SK-N-SH (cell line): Measurements from ENCODE around the gene TSC22D2. TPM values are rescaled to one million over a fixed set of nuclear protein-coding genes. Genes with fewer than 3 reads are reported as not detected.

ENCODE experiments used
- CTCF ChIA-PET: fragments of 300-600, 350-600 bp; formaldehyde crosslinking; extraction: SDS; loops from one replicate; lab custom pipeline; 2021; lab: Yijun Ruan, JAX
- POLR2A ChIA-PET: fragments of 350-600 bp; sonication (Branson Sonifier 250); formaldehyde crosslinking; extraction: SDS; loops from one replicate; lab custom pipeline; 2020; ENCODE audit warnings: antibody characterized with exemption, inconsistent platforms; lab: Yijun Ruan, JAX
- DNase-seq: peaks from one replicate; pipeline ENCODE4 v3.0.0; 2012
- H2AFZ ChIP-seq: fragments of 200-600 bp; sonication (generic); 2 replicates; pipeline ENCODE4 v1.8.1; 2016; ENCODE audit warnings: antibody characterized with exemption, mild to moderate bottlenecking, low read depth
- H3F3A ChIP-seq: fragments of 200-600 bp; sonication (generic); replicated peaks from 2 replicates; pipeline ENCODE3; 2016; ENCODE audit warnings: antibody characterized with exemption, mild to moderate bottlenecking; ENCODE audit not compliant: insufficient read depth
- H3K27ac ChIP-seq, 2 experiments: fragments of 200-500 bp in 1 of 2; fragments of 200-600 bp in 1 of 2; sonication (Bioruptor generic) in 1 of 2; sonication (generic), shearing (Covaris generic) in 1 of 2; 2 replicates each; pipeline versions ENCODE4 v1.5.1 to v1.6.1; 2014 to 2016; ENCODE audit warnings: low read depth in 2 of 2, inconsistent platforms in 1 of 2, low read length in 1 of 2, mild to moderate bottlenecking in 1 of 2, mixed read lengths in 1 of 2
- H3K27me3 ChIP-seq: fragments of 200-600 bp; sonication (generic), shearing (Covaris generic); 2 replicates; pipeline ENCODE4 v1.6.1; 2016; ENCODE audit warnings: mixed run types; ENCODE audit not compliant: insufficient read depth
- H3K36me3 ChIP-seq, 2 experiments: fragments of 200-500 bp in 1 of 2; fragments of 200-600 bp in 1 of 2; sonication (Bioruptor generic) in 1 of 2; sonication (generic) in 1 of 2; replicated peaks in 1 of 2; 2 replicates each; pipeline versions ENCODE3 to v1.5.1; 2014 to 2016; ENCODE audit warnings: low read length in 1 of 2, mild to moderate bottlenecking in 1 of 2; ENCODE audit not compliant: insufficient read depth in 2 of 2, control insufficient read depth in 1 of 2
- H3K4me1 ChIP-seq, 2 experiments: fragments of 200-500 bp in 1 of 2; fragments of 200-600 bp in 1 of 2; sonication (Bioruptor generic) in 1 of 2; sonication (generic), shearing (Covaris generic) in 1 of 2; 2 replicates each; pipeline versions ENCODE4 v1.5.1 to v1.6.1; 2014 to 2016; ENCODE audit warnings: low read depth in 1 of 2, low read length in 1 of 2, mixed run types in 1 of 2; ENCODE audit not compliant: insufficient read depth in 2 of 2, control insufficient read depth in 1 of 2
- H3K4me2 ChIP-seq: fragments of 200-600 bp; sonication (generic), shearing (Covaris generic); 2 replicates; pipeline ENCODE4 v1.6.1; 2017; ENCODE audit warnings: mixed run types
- H3K4me3 ChIP-seq, 2 experiments: fragments of 200-500 bp in 1 of 2; fragments of 200-600 bp in 1 of 2; sonication (Bioruptor generic) in 1 of 2; sonication (generic), shearing (Covaris generic) in 1 of 2; 2 replicates each; pipeline versions ENCODE4 v1.5.1 to v1.8.1; 2014 to 2016; ENCODE audit warnings: low read depth in 2 of 2, inconsistent platforms in 1 of 2, low read length in 1 of 2, mild to moderate bottlenecking in 1 of 2, mixed read lengths in 1 of 2, moderate library complexity in 1 of 2
- H3K79me2 ChIP-seq: fragments of 200-600 bp; sonication (generic); 2 replicates; pipeline ENCODE4 v1.8.1; 2017; ENCODE audit warnings: mild to moderate bottlenecking; ENCODE audit not compliant: insufficient read depth
- H3K9ac ChIP-seq: fragments of 200-600 bp; sonication (generic); 2 replicates; pipeline ENCODE4 v1.6.1; 2017; ENCODE audit warnings: mixed run types
- H3K9me2 ChIP-seq: fragments of 200-600 bp; sonication (generic); 2 replicates; pipeline ENCODE4 v1.6.1; 2017; ENCODE audit warnings: mixed run types
- H3K9me3 ChIP-seq: fragments of 200-600 bp; sonication (generic); 2 replicates; pipeline ENCODE4 v1.6.1; 2017; ENCODE audit warnings: mixed run types, mild to moderate bottlenecking, moderate library complexity
- H4K20me1 ChIP-seq: fragments of 200-600 bp; sonication (generic); 2 replicates; pipeline ENCODE4 v1.6.1; 2017; ENCODE audit warnings: mild to moderate bottlenecking, mixed run types; ENCODE audit not compliant: insufficient read depth
- EP300 ChIP-seq, 2 experiments: IDR thresholded peaks; 2 replicates each; pipeline versions ENCODE4 v1.4.0 to v1.6.1; 2012; ENCODE audit warnings: borderline replicate concordance in 1 of 2, low read depth in 1 of 2, low read length in 1 of 2
- FOXM1 ChIP-seq: IDR thresholded peaks from 2 replicates; pipeline ENCODE4 v1.4.0; 2012; ENCODE audit warnings: low read depth, mild to moderate bottlenecking
- GABPA ChIP-seq: IDR thresholded peaks from 2 replicates; pipeline ENCODE4 v1.4.0; 2012; ENCODE audit warnings: low read depth, mild to moderate bottlenecking
- MXI1 ChIP-seq: IDR thresholded peaks from 2 replicates; pipeline ENCODE4 v1.6.1; 2012; ENCODE audit warnings: mild to moderate bottlenecking, low read depth, low read length, improper control_type of control experiment
- NFIC ChIP-seq: IDR thresholded peaks from 2 replicates; pipeline ENCODE4 v1.4.0; 2012; ENCODE audit warnings: borderline replicate concordance
- NRF1 ChIP-seq: IDR thresholded peaks from 2 replicates; pipeline ENCODE4 v1.6.1; 2012; ENCODE audit warnings: low read depth, mild to moderate bottlenecking, low read length
- RAD21 ChIP-seq: IDR thresholded peaks from 2 replicates; pipeline ENCODE4 v1.6.1; 2012; ENCODE audit warnings: mild to moderate bottlenecking, low read length
- RFX5 ChIP-seq: IDR thresholded peaks from 2 replicates; pipeline ENCODE4 v1.6.1; 2012; ENCODE audit warnings: mild to moderate bottlenecking, improper control_type of control experiment, low read length
- RXRA ChIP-seq: IDR thresholded peaks from 2 replicates; pipeline ENCODE4 v1.4.0; 2012; ENCODE audit warnings: low read depth, mild to moderate bottlenecking, borderline replicate concordance
- SIN3A ChIP-seq: IDR thresholded peaks from 2 replicates; pipeline ENCODE4 v1.6.1; 2012; ENCODE audit warnings: low read depth, mild to moderate bottlenecking, low read length, moderate library complexity, borderline replicate concordance
- SMC3 ChIP-seq: IDR thresholded peaks from 2 replicates; pipeline ENCODE4 v1.6.1; 2012; ENCODE audit warnings: low read depth, low read length, improper control_type of control experiment
- TCF12 ChIP-seq: IDR thresholded peaks from 2 replicates; pipeline ENCODE4 v1.4.0; 2012
- TEAD4 ChIP-seq: IDR thresholded peaks from 2 replicates; pipeline ENCODE4 v1.4.0; 2012; ENCODE audit warnings: mild to moderate bottlenecking, borderline replicate concordance; ENCODE audit not compliant: insufficient read depth
- USF1 ChIP-seq: IDR thresholded peaks from 2 replicates; pipeline ENCODE4 v1.4.0; 2012; ENCODE audit warnings: low read depth, borderline replicate concordance
- WGBS: methylation state at CpG from one replicate; pipeline ENCODE4 v1.1.6; 2017; ENCODE audit warnings: low lambda C conversion rate; 5-methylcytosine and 5-hydroxymethylcytosine counted together
- polyA plus RNA-seq, 3 experiments: library from polyadenylated mRNA; depleted of rRNA; stranded (reverse); fragments of >200 nt; gene quantifications; 2 replicates each; pipeline ENCODE4 v1.2.3, GENCODE V29; 2012
- TF ChIP-seq, protein P1 (sequence below): IDR thresholded peaks from 2 replicates; pipeline ENCODE4; 2012
- TF ChIP-seq, protein P2 (sequence below): fragments of 150-350 bp; IDR thresholded peaks from 2 replicates; pipeline ENCODE4 v1.6.1; 2016; ENCODE audit warnings: mild to moderate bottlenecking, low read depth, low read length

The TSC22D2 gene
- polyA plus RNA-seq, 1 of the 3 experiments (the other 2 are of a cell fraction) = 4.8 TPM

- TF ChIP-seq MXI1 (peak; percentile 61; the same call in 1 of the 2 replicates), NFIC (no peak), GABPA (no peak)
- TF ChIP-seq, all 33 proteins: peak for 3
These were observed 284 bp upstream of the TSC22D2 start (continued) for GRCh38 chr3:150407808-150408220.

- POLR2A ChIA-PET = interaction anchor here (0.6 to 2.0 kb wide), 2 partner anchors 16 to 794 kb away, joined by 4 read pairs; no protein-coding TSS in a partner anchor
- DNase-seq = no peak
These were observed 1.0 kb downstream of the TSC22D2 start for GRCh38 chr3:150409125-150409511.

More at GRCh38 chr3:150409125-150409511, 1.0 kb downstream of the TSC22D2 start:
- H4K20me1 ChIP-seq = peaks cover 52% of the 10 kb centered on the region
- peak overlapping the region; percentile 87 to 91 for H3K4me3 ChIP-seq
- WGBS = 2% methylated on average over 9 of the region's 30 CpGs
- CTCF ChIA-PET = interaction anchor here (0.7 to 3.4 kb wide), 15 partner anchors 8 to 181 kb away, joined by 3 to 16 read pairs (median 3); no protein-coding TSS in a partner anchor
- H3K27ac ChIP-seq = peak overlapping the region; percentile 96 to 97
- H3K9me3 ChIP-seq = no peaks in the 10 kb centered on the region
- peaks cover 0 to 3% of the 10 kb centered on the region in 2 experiments; a peak in 2 of 4 replicates for H3K4me1 ChIP-seq
- H3K4me2 ChIP-seq = peak overlapping the region; percentile 90
- H3K36me3 ChIP-seq = peaks cover 14 to 22% of the 10 kb centered on the region in 2 experiments
- H3K79me2 ChIP-seq = peaks cover 69% of the 10 kb centered on the region
- H3K9ac ChIP-seq = peak overlapping the region; percentile 95
- peaks cover 14% of the 10 kb centered on the region for H3F3A ChIP-seq
- H2AFZ ChIP-seq = no peak overlapping the region
- TF ChIP-seq RAD21 = no peak
- no peak for TF ChIP-seq RXRA
- TF ChIP-seq SIN3A = no peak
- no peak for TF ChIP-seq RFX5
- TF ChIP-seq, protein P1, sequence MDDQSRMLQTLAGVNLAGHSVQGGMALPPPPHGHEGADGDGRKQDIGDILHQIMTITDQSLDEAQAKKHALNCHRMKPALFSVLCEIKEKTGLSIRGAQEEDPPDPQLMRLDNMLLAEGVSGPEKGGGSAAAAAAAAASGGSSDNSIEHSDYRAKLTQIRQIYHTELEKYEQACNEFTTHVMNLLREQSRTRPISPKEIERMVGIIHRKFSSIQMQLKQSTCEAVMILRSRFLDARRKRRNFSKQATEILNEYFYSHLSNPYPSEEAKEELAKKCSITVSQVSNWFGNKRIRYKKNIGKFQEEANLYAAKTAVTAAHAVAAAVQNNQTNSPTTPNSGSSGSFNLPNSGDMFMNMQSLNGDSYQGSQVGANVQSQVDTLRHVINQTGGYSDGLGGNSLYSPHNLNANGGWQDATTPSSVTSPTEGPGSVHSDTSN = no peak
- 0 out of 2 replicates have a peak, but pooled peaks have one; percentile 0 for TF ChIP-seq NFIC
- no peak for TF ChIP-seq USF1
- no peak for TF ChIP-seq FOXM1
- 0 out of 2 replicates have a peak, but pooled peaks have one; percentile 43 for TF ChIP-seq MXI1
- no peak for TF ChIP-seq GABPA
- TF ChIP-seq NRF1 = no peak
- no peak for TF ChIP-seq TCF12
- no peak for TF ChIP-seq EP300 (IDR thresholded peaks at IDR 0.05; ENCODE audit: borderline replicate concordance in 1 of 2, low read depth in 1 of 2, low read length in 1 of 2)
- TF ChIP-seq TEAD4 = 0 out of 2 replicates have a peak, but pooled peaks have one; percentile 5
- no peak; the same call in 1 of the 2 replicates for TF ChIP-seq SMC3
- TF ChIP-seq, protein P2, sequence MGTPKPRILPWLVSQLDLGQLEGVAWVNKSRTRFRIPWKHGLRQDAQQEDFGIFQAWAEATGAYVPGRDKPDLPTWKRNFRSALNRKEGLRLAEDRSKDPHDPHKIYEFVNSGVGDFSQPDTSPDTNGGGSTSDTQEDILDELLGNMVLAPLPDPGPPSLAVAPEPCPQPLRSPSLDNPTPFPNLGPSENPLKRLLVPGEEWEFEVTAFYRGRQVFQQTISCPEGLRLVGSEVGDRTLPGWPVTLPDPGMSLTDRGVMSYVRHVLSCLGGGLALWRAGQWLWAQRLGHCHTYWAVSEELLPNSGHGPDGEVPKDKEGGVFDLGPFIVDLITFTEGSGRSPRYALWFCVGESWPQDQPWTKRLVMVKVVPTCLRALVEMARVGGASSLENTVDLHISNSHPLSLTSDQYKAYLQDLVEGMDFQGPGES = no peak
- no peaks in the 10 kb centered on the region for H3K9me2 ChIP-seq
- no peaks in the 10 kb centered on the region for H3K27me3 ChIP-seq
